Measurements from ENCODE around the gene ANKRD24.

- TF ChIP-seq CTCF (IDR thresholded peaks at IDR 0.05): no peak
- no peak for TF ChIP-seq EP300 (IDR thresholded peaks at IDR 0.05)
- TF ChIP-seq POLR2A (IDR thresholded peaks at IDR 0.05): no peak
Observed at GRCh38 chr19:4220188-4220587, 37.7 kb downstream of the ANKRD24 start.

All from tibial nerve (tissue), 4 donors.